Neural progenitor cell (in vitro differentiated cells): Measurements from ENCODE around the gene P2RX4.

Source experiments
- EZH2 ChIP-seq: fragments of 200-600 bp; sonication (generic); IDR thresholded peaks from 2 replicates; pipeline ENCODE4 v1.6.1; 2017; ENCODE audit warnings: antibody characterized with exemption, mild to moderate bottlenecking, moderate library complexity
- EZH2phosphoT487 ChIP-seq: fragments of 200-600 bp; sonication (generic); IDR thresholded peaks from 2 replicates; pipeline ENCODE4 v1.6.1; 2017; ENCODE audit warnings: antibody characterized with exemption
- TF ChIP-seq, protein P1 (sequence below): fragments of 200-600 bp; sonication (generic); IDR thresholded peaks from 2 replicates; pipeline ENCODE4 v1.5.1; 2017; ENCODE audit warnings: antibody characterized with exemption, mild to moderate bottlenecking

- TF ChIP-seq, protein P1, sequence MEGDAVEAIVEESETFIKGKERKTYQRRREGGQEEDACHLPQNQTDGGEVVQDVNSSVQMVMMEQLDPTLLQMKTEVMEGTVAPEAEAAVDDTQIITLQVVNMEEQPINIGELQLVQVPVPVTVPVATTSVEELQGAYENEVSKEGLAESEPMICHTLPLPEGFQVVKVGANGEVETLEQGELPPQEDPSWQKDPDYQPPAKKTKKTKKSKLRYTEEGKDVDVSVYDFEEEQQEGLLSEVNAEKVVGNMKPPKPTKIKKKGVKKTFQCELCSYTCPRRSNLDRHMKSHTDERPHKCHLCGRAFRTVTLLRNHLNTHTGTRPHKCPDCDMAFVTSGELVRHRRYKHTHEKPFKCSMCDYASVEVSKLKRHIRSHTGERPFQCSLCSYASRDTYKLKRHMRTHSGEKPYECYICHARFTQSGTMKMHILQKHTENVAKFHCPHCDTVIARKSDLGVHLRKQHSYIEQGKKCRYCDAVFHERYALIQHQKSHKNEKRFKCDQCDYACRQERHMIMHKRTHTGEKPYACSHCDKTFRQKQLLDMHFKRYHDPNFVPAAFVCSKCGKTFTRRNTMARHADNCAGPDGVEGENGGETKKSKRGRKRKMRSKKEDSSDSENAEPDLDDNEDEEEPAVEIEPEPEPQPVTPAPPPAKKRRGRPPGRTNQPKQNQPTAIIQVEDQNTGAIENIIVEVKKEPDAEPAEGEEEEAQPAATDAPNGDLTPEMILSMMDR = no peak
- TF ChIP-seq EZH2 (no peak), EZH2phosphoT487 (no peak)
Observed at GRCh38 chr12:121162384-121162783, 47.5 kb upstream of the P2RX4 start.
